ENCODE measurements around the gene NHERF1.

DNA sequence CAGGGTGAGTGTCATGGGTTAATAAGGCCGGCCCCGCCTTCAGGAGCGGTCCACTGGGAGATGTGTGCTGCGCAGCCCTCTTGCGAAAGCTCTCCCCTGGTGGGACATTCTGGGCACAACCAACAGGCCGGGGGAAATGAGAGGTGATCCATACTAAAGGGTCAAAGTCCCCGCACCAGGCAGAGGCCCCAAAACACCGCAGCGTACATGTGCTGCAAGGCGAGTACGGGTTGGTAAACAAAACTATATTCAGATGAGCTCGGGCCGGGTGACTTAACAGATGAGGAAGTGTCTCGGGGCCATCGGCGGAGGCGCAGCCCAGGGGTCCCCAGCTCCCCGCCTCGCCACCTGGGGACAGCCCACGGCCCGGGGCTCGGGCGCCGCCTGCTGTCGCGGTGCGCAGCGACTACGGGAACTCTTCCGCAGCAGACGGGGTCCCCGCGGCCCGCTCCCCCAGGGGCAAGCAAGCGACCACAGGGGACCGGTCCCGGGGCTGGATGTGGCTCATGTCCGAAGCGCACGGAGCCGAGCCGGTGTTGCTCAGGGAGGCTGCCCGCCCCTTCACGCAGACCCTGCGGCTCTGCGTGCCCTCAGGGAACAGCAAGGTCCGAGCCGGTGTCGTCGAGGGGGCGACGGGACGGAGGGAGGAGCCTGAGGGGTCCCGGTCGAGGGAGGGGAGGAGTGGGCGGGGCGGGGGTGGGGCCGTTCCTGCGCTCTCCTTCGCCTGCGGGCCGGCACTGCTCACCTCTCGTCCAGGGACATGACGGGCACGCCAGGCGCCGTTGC, 11.7 kb upstream of the NHERF1 start, which contains the start of gene RAB37:
- TF ChIP-seq ZNF274 (IDR thresholded peaks at IDR 0.05; ENCODE audit: low read depth, low read length) = no peak
- TF ChIP-seq YY1 (IDR thresholded peaks at IDR 0.05; ENCODE audit: insufficient read depth, insufficient read length) = no peak
